Measurements from ENCODE around the gene TRMT1.

Gene TRMT1

GRCh38 chr19:13127811-13128575, 11.5 kb upstream of the TRMT1 start:
- H3K4me3 ChIP-seq (ENCODE audit: low read depth, low read length), result no peak overlapping the region
- TF ChIP-seq CTCF (IDR thresholded peaks at IDR 0.05; ENCODE audit: low read depth, low read length, missing control alignments), result no peak
- no peak for DNase-seq (ENCODE audit: low read depth)

GRCh38 chr19:13127051-13127450, 10.5 kb upstream of the TRMT1 start:
- TF ChIP-seq CTCF (IDR thresholded peaks at IDR 0.05; ENCODE audit: low read depth, low read length, missing control alignments), result no peak
- DNase-seq (ENCODE audit: low read depth), result no peak
- no peak overlapping the region for H3K4me3 ChIP-seq (ENCODE audit: low read depth, low read length)

- no peak overlapping the region for H3K4me3 ChIP-seq (ENCODE audit: low read depth, low read length)
- TF ChIP-seq CTCF (IDR thresholded peaks at IDR 0.05; ENCODE audit: low read depth, low read length, missing control alignments), result no peak
- DNase-seq (ENCODE audit: low read depth), result no peak
These were observed 6.7 kb upstream of the TRMT1 start for GRCh38 chr19:13122980-13123957.

GRCh38 chr19:13122275-13122878, 5.8 kb upstream of the TRMT1 start:
- TF ChIP-seq CTCF (IDR thresholded peaks at IDR 0.05; ENCODE audit: low read depth, low read length, missing control alignments), result no peak
- no peak overlapping the region for H3K4me3 ChIP-seq (ENCODE audit: low read depth, low read length)
- no peak for DNase-seq (ENCODE audit: low read depth)

GRCh38 chr19:13121551-13122274, 5.2 kb upstream of the TRMT1 start:
- no peak overlapping the region for H3K4me3 ChIP-seq (ENCODE audit: low read depth, low read length)
- TF ChIP-seq CTCF (IDR thresholded peaks at IDR 0.05; ENCODE audit: low read depth, low read length, missing control alignments), result no peak
- no peak for DNase-seq (ENCODE audit: low read depth)

GRCh38 chr19:13120817-13121216, 4.3 kb upstream of the TRMT1 start:
- no peak for DNase-seq (ENCODE audit: low read depth)

More at GRCh38 chr19:13120817-13121216, 4.3 kb upstream of the TRMT1 start:
- no peak for TF ChIP-seq CTCF (IDR thresholded peaks at IDR 0.05; ENCODE audit: low read depth, low read length, missing control alignments)
- H3K4me3 ChIP-seq (ENCODE audit: low read depth, low read length), result no peak overlapping the region

Data from GM12864 (cell line).